GM12874 (cell line): ENCODE results near the gene CREB5.

ENCODE experiments used
- CTCF ChIP-seq: IDR thresholded peaks from 2 replicates; pipeline ENCODE4 v1.5.1; 2011; ENCODE audit warnings: low read depth, mild to moderate bottlenecking, control low read depth, low read length, moderate library complexity; ENCODE audit not compliant: insufficient read depth

The CREB5 gene

GRCh38 chr7:28414453-28414852 lies 2.1 kb downstream of the CREB5 start:
- no peak for TF ChIP-seq CTCF

- TF ChIP-seq CTCF, result no peak
Measured at GRCh38 chr7:28417321-28417940, 5.1 kb downstream of the CREB5 start.

- no peak for TF ChIP-seq CTCF
Measured at GRCh38 chr7:28418311-28418710, 6.0 kb downstream of the CREB5 start.

GRCh38 chr7:28418966-28419365 lies 6.6 kb downstream of the CREB5 start:
- no peak for TF ChIP-seq CTCF

- TF ChIP-seq CTCF, result no peak
Measured at GRCh38 chr7:28419716-28420115, 7.4 kb downstream of the CREB5 start.

- TF ChIP-seq CTCF, result no peak
Measured at GRCh38 chr7:28423112-28423511, 10.8 kb downstream of the CREB5 start.

GRCh38 chr7:28423918-28424514 lies 11.7 kb downstream of the CREB5 start:
- TF ChIP-seq CTCF, result no peak
